Spleen (tissue), 11 donors: ENCODE data around the gene PDE5A. TPM values are rescaled to one million over a fixed set of nuclear protein-coding genes. Genes with fewer than 3 reads are reported as not detected.

Experiments used
- DNase-seq: peaks from one replicate; pipeline ENCODE4 v3.0.0-alpha.2; 2020
- H3K27ac ChIP-seq, 8 donors: fragments of 200-600 bp; sonication (generic) in 7 of 8; 1 replicate in 4 of 8; 2 replicates in 4 of 8; pipeline versions ENCODE4 v1.5.0 to v1.8.0; 2016 to 2021; ENCODE audit warnings: inconsistent platforms in 4 of 8, mild to moderate bottlenecking in 4 of 8, moderate library complexity in 1 of 8
- H3K27me3 ChIP-seq, 7 donors: fragments of 200-600 bp; sonication (generic) in 6 of 7; replicated peaks in 1 of 7; 1 replicate in 4 of 7; 2 replicates in 3 of 7; pipeline versions ENCODE4 v1.5.0 to v1.8.0; 2016 to 2021; ENCODE audit warnings: inconsistent platforms in 3 of 7, mild to moderate bottlenecking in 1 of 7
- H3K36me3 ChIP-seq, 6 donors: fragments of 200-600 bp; sonication (generic) in 5 of 6; 1 replicate in 4 of 6; 2 replicates in 2 of 6; pipeline versions ENCODE4 v1.5.0 to v1.8.0; 2016 to 2021; ENCODE audit warnings: inconsistent platforms in 2 of 6
- H3K4me1 ChIP-seq, 6 donors: fragments of 200-600 bp; sonication (generic) in 5 of 6; 1 replicate in 3 of 6; 2 replicates in 3 of 6; pipeline versions ENCODE4 v1.5.0 to v1.8.0; 2016 to 2021; ENCODE audit warnings: inconsistent platforms in 3 of 6
- H3K4me3 ChIP-seq, 8 donors: fragments of 200-600 bp; sonication (generic) in 7 of 8; 1 replicate in 4 of 8; 2 replicates in 4 of 8; pipeline versions ENCODE4 v1.5.0 to v1.8.0; 2016 to 2021; ENCODE audit warnings: inconsistent platforms in 4 of 8, mild to moderate bottlenecking in 4 of 8, moderate library complexity in 2 of 8
- H3K9me3 ChIP-seq, 8 donors: fragments of 200-600 bp; sonication (generic) in 7 of 8; 1 replicate in 4 of 8; 2 replicates in 4 of 8; pipeline versions ENCODE4 v1.5.0 to v1.8.0; 2016 to 2021; ENCODE audit warnings: inconsistent platforms in 4 of 8
- CTCF ChIP-seq, 11 experiments: fragments of 200-600 bp in 7 of 11; fragments of 450-650 bp in 4 of 11; sonication (generic) in 4 of 11; IDR thresholded peaks in 8 of 11; conservative IDR thresholded peaks in 3 of 11; 1 replicate in 7 of 11; 2 replicates in 4 of 11; pipeline versions ENCODE4 v1.4.0 to v1.8.0; 2016 to 2021; ENCODE audit warnings: antibody characterized with exemption in 11 of 11, inconsistent platforms in 4 of 11, mild to moderate bottlenecking in 1 of 11
- POLR2A ChIP-seq, 3 donors: fragments of 450-650 bp; IDR thresholded peaks; one replicate each; pipeline ENCODE4 v1.5.1; 2017; ENCODE audit warnings: antibody characterized with exemption in 3 of 3, mild to moderate bottlenecking in 1 of 3
- POLR2AphosphoS5 ChIP-seq, 3 donors: sonication (generic); formaldehyde crosslinking; IDR thresholded peaks; one replicate each; pipeline ENCODE4 v1.5.1; 2017; ENCODE audit warnings: antibody characterized with exemption in 3 of 3
- WGBS, 5 donors: extraction: QIAGEN DNeasy Blood & Tissue Kit in 3 of 5; methylation state at CpG; one replicate each; pipeline versions ENCODE4 v1.1.5 to v1.1.7; 2013 to 2018; 5-methylcytosine and 5-hydroxymethylcytosine counted together
- intact Hi-C: fragments of 100-400 bp; cut with DNase I; formaldehyde crosslinking; loops from one replicate; pipeline ENCODE4 v1.15.0; 2023; ENCODE audit warnings: low total_unique reads
- polyA plus RNA-seq, 3 donors: library from polyadenylated mRNA; stranded (reverse); fragments of 200-250 nt; gene quantifications; one replicate each; pipeline ENCODE4 v1.2.1, GENCODE V29; 2013
- total RNA-seq, 7 donors: library from RNA; depleted of rRNA in 3 of 7; stranded (reverse); fragments of >200 nt in 3 of 7; fragmentation: NEBNext Ultra II Directional in 4 of 7; extraction: Animal tissue kit (Norgen Biotek cat#: 25700) in 4 of 7; gene quantifications; one replicate each; pipeline versions ENCODE4 v1.1.0 to v1.2.1, GENCODE V29; 2016 to 2021
- donor health status: healthy with polysubstance abuse.
- donor health status: DM: no; HTN: no; CAD: no; lungs with moderate emphysema.
- donor health status: DM: no; HTN: no; CAD: no.
- donor health status: Bipolar disorder and iron deficiency.
- donor health status: healthy.
- donor health status: DM: no; HTN: no; CAD: no.
- donor health status: DM: yes; HTN: yes; CAD: no.

Gene PDE5A
- total and polyA plus RNA-seq, 10 donors = 0.91 to 15.1 (median 9.5) TPM

- intact Hi-C loops = loop anchor here (10.0 kb wide), 1 partner anchor 427 kb away; no protein-coding TSS in a partner anchor
- 0 to 1% (median 1%) methylated on average over 50 to 90 of the region's 90 CpGs for WGBS, 5 donors
- H3K36me3 ChIP-seq = no peaks in the 10 kb centered on the region
- peak; percentile 91 for DNase-seq
- peak overlapping the region; percentile 63 to 83 (median 76) for H3K4me3 ChIP-seq
- peak overlapping the region in 7 of 8 donors; percentile 72 to 81 (median 80) for H3K27ac ChIP-seq
- TF ChIP-seq POLR2A (IDR thresholded peaks at IDR 0.05) = no peak
- peak in 2 of 3 donors; percentile 44 to 47 for TF ChIP-seq POLR2AphosphoS5 (IDR thresholded peaks at IDR 0.05)
- TF ChIP-seq CTCF (IDR thresholded peaks at IDR 0.05 in 8 of 11, conservative IDR thresholded peaks at IDR 0.05 in 3 of 11) = peak in 9 of 11 experiments; percentile 12 to 72 (median 61)
- no peaks in the 10 kb centered on the region for H3K9me3 ChIP-seq
- H3K4me1 ChIP-seq = peaks cover 0 to 34% (median 26%) of the 10 kb centered on the region in 6 donors
- H3K27me3 ChIP-seq = peaks cover 0 to 76% (median 5%) of the 10 kb centered on the region in 7 donors
Measured at GRCh38 chr4:119627267-119628255, 1.0 kb downstream of the PDE5A start.

GRCh38 chr4:119626943-119627266, 1.7 kb downstream of the PDE5A start:
- Histone ChIP-seq H3K4me1 (peaks cover 0 to 34% (median 26%) of the 10 kb centered on the region in 6 donors), H3K9me3 (no peaks in the 10 kb centered on the region), H3K27me3 (peaks cover 0 to 77% (median 5%) of the 10 kb centered on the region in 7 donors), H3K27ac (peak overlapping the region in 7 of 8 donors; percentile 46 to 81 (median 80)), H3K36me3 (no peaks in the 10 kb centered on the region), H3K4me3 (peak overlapping the region; percentile 63 to 83 (median 76))
- DNase-seq = no peak
- intact Hi-C loops = loop anchor here (10.0 kb wide), 1 partner anchor 428 kb away; no protein-coding TSS in a partner anchor
- no peak for TF ChIP-seq CTCF (IDR thresholded peaks at IDR 0.05 in 8 of 11, conservative IDR thresholded peaks at IDR 0.05 in 3 of 11)
- TF ChIP-seq POLR2A (IDR thresholded peaks at IDR 0.05) = no peak
- no peak for TF ChIP-seq POLR2AphosphoS5 (IDR thresholded peaks at IDR 0.05)
- 0 to 1% (median 1%) methylated on average over 11 to 18 of the region's 18 CpGs for WGBS, 5 donors

GRCh38 chr4:119626420-119626819, 2.2 kb downstream of the PDE5A start:
- H3K4me1 ChIP-seq = peaks cover 0 to 34% (median 26%) of the 10 kb centered on the region in 6 donors
- H3K9me3 ChIP-seq = no peaks in the 10 kb centered on the region
- no peaks in the 10 kb centered on the region for H3K36me3 ChIP-seq
- peak overlapping the region in 6 of 8 donors; percentile 26 to 81 (median 80) for H3K27ac ChIP-seq
- TF ChIP-seq CTCF (IDR thresholded peaks at IDR 0.05 in 8 of 11, conservative IDR thresholded peaks at IDR 0.05 in 3 of 11) (no peak), POLR2AphosphoS5 (IDR thresholded peaks at IDR 0.05) (no peak), POLR2A (IDR thresholded peaks at IDR 0.05) (no peak)
- no peak for DNase-seq
- intact Hi-C loops = loop anchor here (10.0 kb wide), 1 partner anchor 428 kb away; no protein-coding TSS in a partner anchor
- H3K27me3 ChIP-seq = peaks cover 0 to 78% (median 5%) of the 10 kb centered on the region in 7 donors
- peak overlapping the region in 7 of 8 donors; percentile 63 to 82 (median 76) for H3K4me3 ChIP-seq
- 46 to 57% (median 51%) methylated on average over 11 of the region's 11 CpGs for WGBS, 5 donors
